Embryonic facial prominence (tissue), 1 donor: ENCODE data around the gene ACER2.
A peak's percentile ranks its signal among the peaks of the same experiment; 100 is the strongest.
"Not testable (repeated sequence)": the region's sequence is repeated elsewhere in the genome, so short reads cannot be mapped to it uniquely, and the experiment has no call there.

ENCODE experiments used
- DNase-seq: peaks from one replicate; pipeline ENCODE4 v3.0.0-alpha.2; 2016; ENCODE audit errors: extremely low spot score

ACER2 gene

DNA sequence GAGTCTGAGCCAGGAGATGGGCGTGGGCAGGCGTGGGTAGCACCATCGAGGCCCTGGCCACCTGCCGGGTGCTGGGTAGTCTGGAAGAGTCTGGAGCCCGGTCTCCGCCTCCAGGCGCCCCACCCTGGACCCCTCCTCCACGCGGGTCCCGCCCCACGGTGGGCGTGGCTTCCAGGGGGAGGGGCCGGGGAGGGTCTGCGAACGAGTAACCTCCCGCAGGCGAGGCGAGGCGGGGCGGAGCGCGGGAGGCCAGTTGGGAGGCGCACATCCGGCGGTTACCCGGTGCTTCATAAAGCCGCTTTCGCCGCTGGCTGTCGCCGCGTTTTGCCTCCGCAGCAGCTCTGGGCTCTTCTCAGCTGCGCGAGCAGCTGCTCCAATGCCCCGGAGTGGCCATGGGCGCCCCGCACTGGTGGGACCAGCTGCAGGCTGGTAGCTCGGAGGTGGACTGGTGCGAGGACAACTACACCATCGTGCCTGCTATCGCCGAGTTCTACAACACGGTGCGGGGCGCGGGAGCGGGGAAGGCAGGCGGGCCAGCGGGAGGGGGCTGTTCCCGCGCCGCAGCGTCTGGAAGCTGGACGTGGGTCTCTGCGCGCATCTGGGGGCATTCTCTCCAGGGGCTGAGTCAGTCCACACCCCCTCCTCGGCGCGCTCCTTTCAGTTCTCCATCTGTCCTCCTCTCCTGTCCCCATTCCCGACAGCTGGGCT, at the start of gene ACER2:
ACER2 (plus strand) TSS at position 317 of the 708 bp plus-strand sequence; CDS start at position 393, 76 bp downstream.
- peak; percentile 66 for DNase-seq

DNA sequence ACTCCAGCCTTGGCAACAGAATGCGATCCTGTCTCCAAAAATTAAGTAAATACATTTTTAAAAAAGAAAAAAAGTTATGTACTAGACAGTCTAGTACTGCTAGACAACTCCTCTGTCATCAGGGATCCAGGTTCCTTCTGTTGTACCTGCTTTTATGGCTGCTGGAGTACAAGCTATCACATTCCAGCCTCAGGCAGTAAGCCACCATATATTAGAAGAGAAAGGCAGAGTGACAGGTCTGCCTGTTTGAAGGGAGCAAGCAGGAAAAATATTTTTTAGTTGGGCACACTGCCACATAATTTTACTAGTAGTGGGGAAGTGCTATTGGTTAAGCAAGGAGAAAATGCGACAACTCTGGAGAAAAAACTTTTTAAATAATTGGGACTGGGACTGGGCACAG, 39.7 kb upstream of the ACER2 start:
- no peak for DNase-seq

DNA sequence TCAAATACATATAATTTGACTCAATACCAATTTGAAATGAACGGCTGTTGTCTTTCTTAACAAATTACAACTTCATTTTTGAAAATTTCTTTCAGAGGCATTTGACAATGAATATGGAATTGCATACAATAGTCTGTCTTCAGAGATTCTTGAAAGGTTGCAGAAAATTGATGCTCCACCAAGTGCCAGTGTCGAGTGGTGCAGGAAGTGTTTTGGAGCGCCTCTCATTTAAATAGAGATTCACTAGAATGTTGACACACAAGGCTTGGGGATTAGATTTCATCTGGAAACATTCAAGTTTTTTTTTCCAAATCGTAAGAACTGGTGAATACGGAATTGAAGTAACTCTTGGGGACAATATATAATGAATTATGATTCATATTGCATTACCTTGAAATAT, 36.9 kb upstream of the ACER2 start:
- DNase-seq: no peak

DNA sequence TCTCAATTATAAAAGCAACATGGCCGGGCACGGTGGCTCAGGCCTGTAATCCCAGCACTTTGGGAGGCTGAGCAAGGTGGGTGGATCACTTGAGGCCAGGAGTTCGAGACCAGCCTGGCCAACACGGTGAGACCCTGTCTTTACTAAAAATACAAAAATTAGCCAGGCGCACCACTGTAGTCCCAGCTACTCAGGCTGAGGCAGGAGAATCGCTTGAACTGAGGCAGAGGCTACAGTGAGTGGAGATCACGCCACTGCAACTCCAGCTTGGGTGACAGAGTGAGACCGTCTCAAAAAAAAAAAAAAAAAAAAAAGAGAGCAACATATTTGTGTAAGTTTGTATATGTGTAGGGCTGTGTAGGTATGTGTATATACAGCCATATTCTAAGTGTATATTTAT, 36.2 kb upstream of the ACER2 start:
- no peak for DNase-seq

DNA sequence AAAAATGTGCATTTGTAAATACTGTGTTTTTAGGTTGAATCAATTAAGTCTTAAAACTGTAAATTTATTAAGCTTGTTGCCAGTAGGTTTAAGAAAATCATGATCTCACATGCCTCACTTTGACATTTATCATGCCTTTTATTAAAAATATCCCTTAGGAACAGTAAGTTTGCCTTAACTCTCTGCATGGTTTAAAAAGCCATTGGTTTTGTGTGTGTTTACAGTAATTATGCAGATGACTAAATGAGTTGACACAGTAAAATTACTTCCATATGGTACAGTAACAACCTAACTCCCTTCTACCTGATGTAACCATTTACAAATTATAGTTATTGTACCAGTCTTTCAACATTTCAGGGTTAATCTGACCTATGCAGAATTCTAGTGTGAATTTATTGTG, 35.3 kb upstream of the ACER2 start:
- no peak for DNase-seq

DNA sequence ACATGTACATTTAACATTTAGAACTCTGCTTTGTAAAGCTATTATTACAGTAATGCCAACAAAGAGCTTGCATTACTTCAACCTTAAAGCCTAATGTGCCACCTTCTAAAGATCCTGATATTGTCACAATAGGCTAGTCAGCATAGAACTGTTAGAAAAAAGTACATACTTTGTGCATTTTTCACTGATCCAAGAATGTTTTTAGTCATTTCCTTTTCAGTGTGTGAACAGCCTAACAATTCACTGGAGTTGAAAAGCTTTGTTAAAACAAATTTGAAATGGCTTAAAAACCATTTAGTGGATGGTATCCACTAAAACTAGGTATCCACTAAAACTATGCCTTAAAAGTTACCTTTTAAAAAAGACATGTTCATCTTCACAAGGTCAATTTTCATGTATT, 33.3 kb upstream of the ACER2 start:
- DNase-seq: no peak

DNA sequence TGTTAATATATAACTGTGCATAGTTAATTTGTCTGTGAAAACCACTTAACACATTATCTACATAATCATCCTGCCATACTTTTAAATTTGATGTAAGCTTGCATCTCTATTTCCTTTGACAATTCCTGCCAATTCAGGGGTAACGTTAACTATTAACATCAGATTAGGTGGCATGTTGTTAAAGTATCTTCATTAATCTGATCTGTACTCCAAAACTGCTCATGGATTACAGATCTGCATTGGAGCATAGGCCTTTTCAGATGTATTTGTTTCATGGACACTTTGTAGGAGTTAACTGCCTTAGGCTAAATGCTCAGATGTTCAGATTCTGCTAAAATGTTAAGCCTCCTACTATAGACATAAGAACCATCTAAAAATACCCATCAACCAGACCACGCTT, 31.9 kb upstream of the ACER2 start:
- DNase-seq: no peak

DNA sequence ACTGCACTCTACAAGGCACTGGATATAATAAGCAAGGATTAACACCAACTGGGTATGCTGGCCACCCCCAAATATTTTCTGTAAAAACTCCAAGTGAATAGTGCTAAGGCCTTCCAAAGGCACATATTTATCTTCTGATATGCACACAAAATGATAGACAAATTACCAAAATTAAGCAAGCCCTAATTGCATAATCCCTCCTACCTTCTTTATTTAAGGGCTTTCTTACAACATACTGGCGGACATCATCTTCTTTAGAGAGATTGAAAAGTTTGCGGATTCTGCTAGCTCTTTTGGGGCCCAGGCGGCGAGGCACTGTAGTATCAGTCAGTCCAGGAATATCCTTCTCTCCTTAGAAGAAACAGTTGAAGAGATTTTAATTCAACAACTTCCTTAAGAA, 30.6 kb upstream of the ACER2 start:
- DNase-seq: no peak

DNA sequence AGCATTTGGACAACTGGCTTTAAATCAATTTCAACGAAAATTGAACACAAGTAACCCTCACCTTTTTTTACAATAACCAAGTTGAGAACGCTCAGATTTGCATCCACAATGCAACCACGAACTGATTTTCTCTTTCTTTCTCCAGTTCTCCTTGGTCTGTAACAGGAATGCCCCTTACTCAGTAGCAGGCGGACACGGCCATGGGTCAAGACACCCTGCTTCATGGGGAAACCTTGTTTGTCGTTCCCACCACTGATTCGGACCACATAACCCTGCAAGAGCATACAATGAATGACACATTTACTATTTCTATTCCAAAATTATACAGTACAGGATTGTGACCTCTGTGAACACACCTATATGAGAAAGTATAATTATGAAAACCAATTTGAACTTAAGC, 30.2 kb upstream of the ACER2 start:
- DNase-seq: no peak

DNA sequence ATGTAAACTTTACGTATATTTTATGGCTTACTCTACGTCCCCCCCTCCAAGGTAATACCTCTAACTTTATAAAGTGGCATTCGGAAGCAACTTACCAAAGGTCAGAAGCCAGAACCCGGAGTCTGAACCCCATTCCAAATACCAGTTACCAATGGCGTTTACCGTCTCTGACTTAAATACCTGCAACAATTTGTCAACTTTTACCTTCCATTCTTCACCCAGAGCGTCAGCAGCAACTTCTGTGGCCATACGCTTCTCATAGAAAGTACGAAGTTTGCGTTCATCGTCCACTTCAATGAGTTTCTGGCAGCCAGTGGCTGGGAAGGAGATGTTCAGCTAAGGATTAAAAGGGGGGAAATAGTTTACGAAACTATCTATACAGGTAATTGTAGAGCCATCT, 29.5 kb upstream of the ACER2 start:
- no peak for DNase-seq

DNA sequence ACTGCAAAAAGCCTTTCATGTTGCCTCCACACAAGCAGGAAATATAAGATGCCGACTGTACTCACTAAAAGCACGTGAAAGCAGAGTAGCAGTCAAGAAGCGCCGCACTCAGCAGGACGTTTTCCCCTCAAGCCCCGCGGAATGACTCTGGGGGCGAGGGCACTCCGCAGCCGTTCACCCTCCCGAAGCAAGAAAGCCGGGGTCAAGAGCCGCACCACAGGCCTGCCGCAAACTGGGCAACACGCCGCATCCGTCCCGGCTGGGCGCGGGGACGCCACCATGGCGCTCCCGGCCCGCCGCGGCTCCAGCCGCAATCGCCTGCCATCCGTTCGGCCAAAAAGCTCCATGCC, 29.1 kb upstream of the ACER2 start:
- DNase-seq: no peak

DNA sequence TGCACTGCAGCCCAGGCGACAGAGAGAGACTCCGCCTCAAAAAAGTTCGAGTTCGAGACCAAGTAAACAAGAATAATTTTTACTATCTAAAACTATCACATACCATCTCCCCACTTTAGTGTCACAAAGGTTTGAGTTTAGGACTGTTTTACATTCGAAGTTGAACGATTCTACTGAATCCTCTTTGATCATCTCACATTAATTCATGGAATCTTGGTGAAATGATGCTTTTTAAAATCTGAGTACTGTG, 28.1 kb upstream of the ACER2 start:
- no peak for DNase-seq

DNA sequence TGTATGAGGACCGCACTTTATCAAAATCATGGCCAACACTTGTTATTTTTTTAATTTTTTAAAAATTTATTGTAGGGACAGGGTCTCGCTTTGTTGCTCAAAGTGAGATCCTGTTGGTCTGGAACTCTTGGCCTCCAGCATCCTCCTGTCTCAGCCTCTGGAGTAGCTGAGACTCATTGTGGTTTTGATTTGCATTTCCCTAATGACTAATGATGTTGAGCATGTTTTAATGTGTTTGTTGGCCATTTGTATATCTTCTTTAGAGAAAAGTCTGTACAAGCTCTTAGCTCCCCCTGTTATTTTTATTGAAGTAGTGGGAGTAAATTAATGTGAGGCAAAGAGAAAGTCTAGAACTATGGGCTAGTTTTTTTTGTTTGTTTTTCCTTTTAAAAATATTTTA, 27.2 kb upstream of the ACER2 start:
- no peak for DNase-seq

DNA sequence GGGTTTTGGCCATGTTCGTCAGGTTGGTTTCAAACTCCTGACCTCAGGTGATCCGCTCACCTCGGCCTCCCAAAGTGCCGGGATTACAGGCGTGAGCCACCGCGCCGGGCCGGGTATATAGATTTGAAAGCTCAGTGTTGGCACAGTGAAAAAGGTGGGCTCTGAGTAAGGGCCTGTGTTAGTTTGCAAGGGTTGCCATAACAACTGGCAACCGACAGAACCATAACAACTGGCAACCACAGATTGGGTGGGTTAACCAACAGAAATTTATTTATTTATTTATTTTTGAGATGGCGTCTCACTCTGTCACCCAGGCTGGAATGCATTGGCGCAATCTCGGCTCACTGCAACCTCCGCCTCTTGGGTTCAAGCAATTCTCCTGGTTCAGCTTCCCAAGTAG, 23.6 kb upstream of the ACER2 start:
- not testable (repeated sequence) for DNase-seq

DNA sequence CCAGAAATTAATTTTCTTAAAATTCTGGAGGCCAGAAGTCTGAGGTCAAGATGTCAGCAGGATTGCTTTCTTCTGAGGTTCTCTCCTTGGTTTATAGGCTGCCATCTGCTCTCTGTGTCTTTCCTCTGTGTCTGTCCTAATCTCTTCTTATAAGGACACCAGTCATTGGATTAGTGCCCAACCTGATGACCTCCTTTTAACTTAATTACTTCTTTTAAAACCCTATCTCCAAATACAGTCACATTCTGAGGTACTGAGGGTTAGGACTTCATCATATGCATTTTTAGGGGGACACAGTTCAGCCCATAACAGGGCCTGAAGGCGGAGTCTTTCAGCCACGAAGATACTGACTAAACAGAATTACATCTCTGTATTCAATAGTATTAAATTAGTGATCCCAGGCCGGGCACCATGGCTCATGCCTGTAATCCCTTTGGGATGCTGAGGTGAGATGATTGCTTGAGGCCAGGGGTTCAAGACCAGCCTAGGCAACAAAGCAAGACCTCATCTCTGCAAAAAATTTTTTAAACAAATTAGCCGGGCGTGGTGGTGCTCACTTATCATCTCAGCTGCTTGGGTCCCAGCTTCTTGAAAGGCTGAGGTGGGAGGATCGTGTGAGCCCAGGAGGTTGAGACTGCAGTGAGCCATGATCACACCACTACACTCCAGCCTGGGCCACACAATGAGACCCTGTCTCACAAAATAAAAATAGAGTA, 22.9 kb upstream of the ACER2 start:
- DNase-seq: no peak

DNA sequence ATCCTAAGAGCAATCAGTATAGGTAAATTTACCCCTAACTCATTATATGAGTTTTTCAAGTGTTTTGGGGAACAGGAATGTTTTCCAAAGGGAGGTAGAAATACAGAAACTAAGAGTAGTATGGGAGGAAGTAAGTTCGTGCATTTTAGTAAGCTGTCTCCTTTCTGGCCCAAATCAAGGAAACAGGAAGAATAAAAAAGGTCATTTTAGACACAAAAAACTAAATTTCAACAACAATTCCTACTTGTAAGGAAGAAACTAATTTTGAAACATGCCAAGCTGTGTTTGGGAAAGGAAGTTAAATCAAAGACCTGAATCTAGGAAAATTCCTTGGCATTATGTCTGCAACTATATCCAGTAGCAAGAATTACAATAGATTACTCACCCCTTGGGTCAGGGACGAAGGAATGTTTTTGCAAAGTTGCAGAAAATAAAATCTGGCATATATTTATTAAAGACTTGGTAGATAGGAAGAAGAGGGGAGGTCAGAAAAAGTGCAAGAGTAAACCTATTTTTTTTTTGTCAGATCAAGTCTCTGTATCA, 22.2 kb upstream of the ACER2 start:
- no peak for DNase-seq

DNA sequence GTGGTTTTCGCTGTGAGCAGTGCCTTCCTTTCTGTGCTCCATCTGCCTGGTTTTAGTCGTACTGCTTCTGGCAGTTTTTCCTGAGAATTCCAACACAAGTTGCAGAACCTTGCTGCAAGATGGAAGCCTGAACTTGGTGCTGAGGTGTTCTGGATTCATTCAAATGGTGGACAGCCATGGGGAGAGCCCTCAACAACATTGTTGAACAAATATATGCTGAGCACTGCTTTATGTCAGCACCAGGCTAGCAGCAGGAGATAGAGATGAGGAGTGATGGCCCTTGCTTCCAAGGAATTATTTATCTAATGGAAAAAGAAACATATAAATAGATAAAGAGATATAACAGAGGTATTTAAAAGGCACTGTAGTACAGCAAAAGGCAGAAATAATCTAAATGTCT, 21.5 kb upstream of the ACER2 start:
- no peak for DNase-seq

DNA sequence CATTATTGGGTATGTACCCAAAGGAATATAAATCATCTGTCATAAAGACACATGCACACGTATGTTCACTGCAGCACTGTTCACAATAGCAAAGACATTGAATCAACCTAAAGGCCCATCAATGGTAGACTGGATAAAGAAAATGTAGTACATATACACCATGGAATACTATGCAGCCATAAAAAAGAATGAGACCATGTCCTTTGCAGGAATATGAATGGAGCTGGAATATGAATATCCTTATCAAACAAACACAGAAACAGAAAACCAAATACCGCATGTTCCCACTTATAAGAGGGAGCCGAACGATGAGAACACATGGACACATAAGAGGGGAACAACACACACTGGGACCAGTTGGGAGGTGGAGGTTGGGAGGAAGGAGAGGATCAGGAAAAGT, 19.3 kb upstream of the ACER2 start:
- DNase-seq: not testable (repeated sequence)

DNA sequence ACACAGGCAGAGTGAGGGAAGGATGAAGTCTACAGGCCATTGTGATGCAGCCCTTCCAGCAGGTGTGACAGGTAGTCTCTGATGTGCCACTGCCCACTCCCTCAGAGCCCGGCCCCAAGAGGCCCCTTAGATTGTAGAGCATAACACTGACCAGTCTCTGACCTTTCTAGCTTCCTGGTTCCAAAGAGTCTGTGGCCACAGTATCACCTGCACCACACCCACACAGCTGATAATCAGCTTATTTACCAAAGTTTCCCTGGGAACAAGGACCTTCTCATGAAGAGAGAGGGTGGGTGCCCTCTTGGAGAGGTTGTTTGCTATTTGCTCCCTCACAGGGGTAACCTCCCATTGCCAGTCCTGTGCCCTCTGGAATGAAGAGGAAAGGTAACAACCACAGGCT, 11.0 kb upstream of the ACER2 start:
- no peak for DNase-seq

DNA sequence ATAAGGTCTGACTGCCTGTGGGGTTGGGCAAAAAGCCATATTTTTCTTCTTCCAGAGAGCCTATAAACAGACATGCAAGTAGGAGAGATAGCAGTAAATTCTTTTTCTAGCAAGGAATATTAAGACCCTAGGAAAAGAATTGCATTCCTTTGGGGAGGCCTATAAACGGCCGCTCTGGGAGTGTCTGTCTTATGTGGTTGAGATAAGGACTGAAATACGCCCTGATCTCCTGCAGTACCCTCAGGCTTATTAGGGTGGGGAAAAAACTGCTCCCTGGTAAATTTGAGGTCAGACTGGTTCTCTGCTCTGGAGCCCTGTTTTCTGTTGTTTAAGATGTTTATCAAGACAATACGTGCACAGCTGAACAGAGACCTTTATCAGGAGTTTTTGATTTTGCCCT, 5.6 kb upstream of the ACER2 start:
- not testable (repeated sequence) for DNase-seq

DNA sequence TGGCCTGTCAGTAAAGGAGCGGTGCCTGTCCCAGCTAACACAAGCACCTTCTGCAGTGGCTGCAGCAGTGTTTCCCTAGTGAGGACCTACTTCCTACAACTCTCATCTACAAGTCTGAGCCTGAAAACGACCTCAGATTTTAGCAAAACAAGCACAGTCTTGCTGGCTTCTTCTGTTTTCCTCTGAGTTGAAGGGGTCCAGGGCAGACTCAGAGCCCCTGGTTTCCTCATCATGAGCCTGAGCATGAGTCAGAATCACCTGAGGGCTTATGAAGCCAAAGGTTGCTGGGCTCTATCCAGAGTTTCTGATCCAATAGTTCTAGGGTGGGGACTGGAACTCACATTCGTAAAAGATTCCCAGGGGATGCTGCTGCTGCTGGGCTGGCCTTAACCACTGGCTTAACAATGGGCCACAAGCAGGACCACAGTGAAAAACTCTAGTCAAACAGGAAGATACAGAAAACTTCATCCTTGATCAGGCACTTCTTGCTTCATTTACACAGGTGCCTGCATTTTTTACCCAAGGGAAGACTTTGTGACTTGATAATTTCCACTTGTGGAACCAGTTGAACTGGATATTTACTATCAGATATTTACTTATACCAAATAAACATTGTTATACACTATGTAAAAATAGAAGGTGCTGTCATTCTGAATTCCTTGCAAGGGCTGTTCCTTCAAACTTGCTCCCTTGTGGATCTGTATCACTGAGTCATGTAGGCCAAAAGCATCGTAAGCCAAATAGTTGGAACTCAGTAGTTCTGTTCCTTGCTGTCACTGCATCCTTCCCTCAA, 4.3 kb upstream of the ACER2 start:
- no peak for DNase-seq

DNA sequence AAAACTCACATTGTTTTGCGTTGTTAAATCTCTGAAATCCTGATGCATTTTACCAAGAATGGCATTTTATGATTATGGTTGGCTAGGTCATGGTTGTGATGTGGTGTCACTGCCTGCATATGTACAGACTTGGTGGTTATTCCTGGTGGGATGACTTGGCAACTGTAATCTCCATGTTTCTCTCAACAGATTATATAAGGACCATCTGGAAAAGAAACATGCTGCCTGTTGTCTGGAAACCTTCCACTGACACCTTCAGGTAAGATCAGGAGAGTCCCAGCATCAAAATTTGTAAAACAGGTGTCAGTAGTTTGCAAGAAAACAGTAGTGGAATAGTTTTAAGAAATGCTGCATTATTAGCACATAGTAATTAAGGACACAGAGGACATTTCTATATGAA, 3.0 kb upstream of the ACER2 start:
- no peak for DNase-seq

DNA sequence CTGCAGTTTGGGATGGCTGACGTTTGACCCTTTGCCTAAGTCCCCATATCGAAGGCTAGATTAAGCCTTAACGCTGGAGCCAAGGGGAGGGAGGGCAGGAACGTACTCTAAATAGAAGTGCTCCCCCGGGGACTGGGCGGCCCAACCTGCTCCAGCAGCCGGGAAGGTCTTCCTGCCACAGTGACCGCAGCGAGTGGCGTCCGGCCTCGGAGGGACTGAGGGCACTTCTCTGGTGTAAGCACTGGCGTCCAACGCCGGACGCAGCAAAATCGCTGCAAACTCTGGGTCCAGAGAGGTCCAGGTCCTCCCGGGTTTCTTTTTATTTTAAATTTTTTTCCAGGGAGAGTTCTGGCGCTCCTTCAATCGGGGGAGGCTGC, 505 bp upstream of the ACER2 start:
- DNase-seq: no peak
